Activated B cell treated with CpG ODN at 0.5 μM for 24 hours (primary cell): ENCODE data around the gene QRICH2. TPM values are rescaled to one million over a fixed set of nuclear protein-coding genes. Genes with fewer than 3 reads are reported as not detected.

Source experiments
- ATAC-seq: fragments of 200-7000 bp; cut with Tn5 transposase; one replicate; pipeline ENCODE4 v1.10.0; 2021; ENCODE audit warnings: low read depth, mild to moderate bottlenecking, moderate library complexity
- CTCF ChIA-PET: fragments of 350-600 bp; sonication (Branson Sonifier 250); formaldehyde crosslinking; loops from one replicate; lab custom pipeline; 2021; ENCODE audit warnings: antibody characterized with exemption; lab: Charles Lee
- POLR2A ChIA-PET: fragments of 350-600 bp; sonication (Branson Sonifier 250); formaldehyde crosslinking; loops from one replicate; lab custom pipeline; 2021; ENCODE audit warnings: antibody characterized with exemption; lab: Charles Lee
- DNase-seq: peaks from one replicate; pipeline ENCODE4 v3.0.0; 2022
- H3K27ac Mint-ChIP-seq: one replicate; pipeline ENCODE4 v1.8.0; 2020; ENCODE audit warnings: mixed read lengths
- H3K27me3 Mint-ChIP-seq: one replicate; pipeline ENCODE4 v1.8.0; 2021; ENCODE audit warnings: mixed read lengths
- H3K36me3 Mint-ChIP-seq: one replicate; pipeline ENCODE4 v1.8.0; 2021; ENCODE audit warnings: low read depth, mixed read lengths
- H3K4me1 Mint-ChIP-seq: one replicate; pipeline ENCODE4 v1.8.0; 2021; ENCODE audit warnings: mixed read lengths
- H3K4me3 Mint-ChIP-seq: one replicate; pipeline ENCODE4 v1.8.0; 2020; ENCODE audit warnings: mild to moderate bottlenecking, mixed read lengths
- H3K9me3 Mint-ChIP-seq: one replicate; pipeline ENCODE4 v1.8.0; 2020; ENCODE audit warnings: mixed read lengths
- CTCF ChIP-seq: fragments of 200-600 bp; IDR thresholded peaks from one replicate; pipeline ENCODE4 v1.8.0; 2022; ENCODE audit warnings: antibody characterized with exemption, mild to moderate bottlenecking
- intact Hi-C: fragments of 100-400 bp; cut with micrococcal nuclease; formaldehyde crosslinking; loops from one replicate; pipeline ENCODE4 v1.15.1; 2024
- total RNA-seq: library from RNA; stranded (reverse); gene quantifications from 2 replicates; pipeline ENCODE4 v1.2.3, GENCODE V29; 2022

Gene QRICH2
- total RNA-seq, 1 donor from 2014 or later = 2.0 TPM

- no peaks in the 10 kb centered on the region for H3K9me3 Mint-ChIP-seq
- ATAC-seq (no peak), DNase-seq (no peak)
- ChIA-PET CTCF (no interaction called here), POLR2A (no interaction called here)
- no peaks in the 10 kb centered on the region for H3K4me1 Mint-ChIP-seq
- no peak overlapping the region for H3K4me3 Mint-ChIP-seq
- H3K27ac Mint-ChIP-seq = no peak overlapping the region
- H3K27me3 Mint-ChIP-seq = no peaks in the 10 kb centered on the region
- no peak for TF ChIP-seq CTCF
- intact Hi-C loops = no loop called here
- H3K36me3 Mint-ChIP-seq = no peaks in the 10 kb centered on the region
Observed at GRCh38 chr17:76292567-76292966, 15.5 kb downstream of the QRICH2 start.

- H3K27me3 Mint-ChIP-seq = no peaks in the 10 kb centered on the region
- H3K4me3 Mint-ChIP-seq = no peak overlapping the region
- H3K27ac Mint-ChIP-seq = no peak overlapping the region
- DNase-seq (no peak), ATAC-seq (no peak)
- peaks cover 9% of the 10 kb centered on the region for H3K4me1 Mint-ChIP-seq
- no peaks in the 10 kb centered on the region for H3K36me3 Mint-ChIP-seq
- ChIA-PET POLR2A (interaction anchor here (0.5 to 14.6 kb wide), 4 partner anchors 10 to 160 kb away, joined by 7 to 462 read pairs (median 38); partner anchors contain the start of gene UBALD2), CTCF (interaction anchor here (0.6 to 6.7 kb wide), 7 partner anchors 16 to 267 kb away, joined by 3 to 228 read pairs (median 33); partner anchors contain the start of gene EXOC7)
- intact Hi-C loops = no loop called here
- TF ChIP-seq CTCF = no peak
- no peaks in the 10 kb centered on the region for H3K9me3 Mint-ChIP-seq
Observed at GRCh38 chr17:76281573-76282371, 26.3 kb downstream of the QRICH2 start.

- H3K9me3 Mint-ChIP-seq = no peaks in the 10 kb centered on the region
- ChIA-PET POLR2A (interaction anchor here (1.6 to 14.6 kb wide), 5 partner anchors 9 to 159 kb away, joined by 7 to 462 read pairs (median 10); partner anchors contain the start of gene UBALD2), CTCF (interaction anchor here (1.2 to 6.7 kb wide), 14 partner anchors 10 to 266 kb away, joined by 3 to 228 read pairs (median 14); partner anchors contain the start of gene UBALD2)
- H3K27ac Mint-ChIP-seq = no peak overlapping the region
- no peaks in the 10 kb centered on the region for H3K36me3 Mint-ChIP-seq
- peaks cover 20% of the 10 kb centered on the region for H3K4me1 Mint-ChIP-seq
- no peak overlapping the region for H3K4me3 Mint-ChIP-seq
- intact Hi-C loops = no loop called here
- no peaks in the 10 kb centered on the region for H3K27me3 Mint-ChIP-seq
- no peak for ATAC-seq
- no peak for DNase-seq
- TF ChIP-seq CTCF = no peak
Observed at GRCh38 chr17:76280650-76281049, 27.4 kb downstream of the QRICH2 start.

GRCh38 chr17:76279742-76280287 is 28.3 kb downstream of the QRICH2 start:
- no peak for TF ChIP-seq CTCF
- CTCF ChIA-PET = interaction anchor here (0.6 to 6.7 kb wide), 46 partner anchors 8 to 272 kb away, joined by 3 to 228 read pairs (median 5); partner anchors contain the start of genes EXOC7, FOXJ1 and UBALD2

More at GRCh38 chr17:76279742-76280287, 28.3 kb downstream of the QRICH2 start:
- Mint-ChIP-seq H3K9me3 (no peaks in the 10 kb centered on the region), H3K4me3 (no peak overlapping the region), H3K4me1 (peaks cover 28% of the 10 kb centered on the region), H3K36me3 (no peaks in the 10 kb centered on the region), H3K27me3 (no peaks in the 10 kb centered on the region), H3K27ac (no peak overlapping the region)
- ATAC-seq (no peak), DNase-seq (no peak)
- intact Hi-C loops = loop anchor here (1.0 to 10.0 kb wide), 5 partner anchors 98 to 375 kb away; partner anchors contain the start of gene MRPL38
- POLR2A ChIA-PET = interaction anchor here (0.5 to 14.6 kb wide), 11 partner anchors 9 to 266 kb away, joined by 3 to 462 read pairs (median 6); partner anchors contain the start of genes EXOC7 and UBALD2
